Hepatic stellate cell (primary cell): ENCODE results near the gene GNA14.
"Not testable (repeated sequence)": the region's sequence is repeated elsewhere in the genome, so short reads cannot be mapped to it uniquely, and the experiment has no call there.

ENCODE experiments used
- DNase-seq: peaks from one replicate; pipeline ENCODE4 v3.0.0; 2011; ENCODE audit warnings: low spot score

Gene GNA14

DNA sequence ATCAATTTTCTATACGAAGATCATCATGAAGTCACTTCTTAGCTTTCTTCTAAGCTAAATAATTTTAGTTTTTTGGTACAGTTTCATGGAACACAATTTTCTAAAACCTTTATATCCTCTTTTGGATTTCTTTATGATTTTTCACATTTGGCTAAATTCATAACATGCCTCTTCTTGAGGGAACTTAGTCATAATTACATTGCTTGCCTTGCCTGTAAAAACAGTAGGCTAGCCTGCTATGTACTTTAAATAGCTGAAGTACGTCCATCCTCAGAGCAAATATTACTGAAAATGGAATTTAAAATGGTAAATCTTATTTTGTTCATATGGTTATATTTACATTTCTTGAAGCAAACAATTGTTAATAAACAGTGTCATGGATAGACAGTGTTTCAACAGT is 245.8 kb downstream of the GNA14 start:
- peak; percentile 31 for DNase-seq

DNA sequence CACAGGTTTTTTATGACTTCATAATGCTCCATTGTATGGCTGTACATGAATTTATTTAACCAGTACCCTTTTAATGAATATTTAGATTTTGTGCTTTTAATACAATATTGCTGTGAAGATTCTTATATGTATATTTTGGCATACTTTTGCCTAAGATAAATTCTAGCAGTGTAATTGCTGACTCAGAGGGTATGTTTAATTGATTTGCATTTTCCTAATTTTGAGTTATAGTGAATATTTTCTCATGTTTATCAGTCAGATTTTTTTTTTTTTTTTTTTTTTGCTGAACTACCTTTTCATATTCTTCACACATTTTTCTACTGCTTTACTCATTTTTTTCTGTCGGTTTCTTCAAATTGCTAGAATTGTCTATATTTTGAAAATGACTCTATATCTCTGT is 248.2 kb downstream of the GNA14 start:
- no peak for DNase-seq

DNA sequence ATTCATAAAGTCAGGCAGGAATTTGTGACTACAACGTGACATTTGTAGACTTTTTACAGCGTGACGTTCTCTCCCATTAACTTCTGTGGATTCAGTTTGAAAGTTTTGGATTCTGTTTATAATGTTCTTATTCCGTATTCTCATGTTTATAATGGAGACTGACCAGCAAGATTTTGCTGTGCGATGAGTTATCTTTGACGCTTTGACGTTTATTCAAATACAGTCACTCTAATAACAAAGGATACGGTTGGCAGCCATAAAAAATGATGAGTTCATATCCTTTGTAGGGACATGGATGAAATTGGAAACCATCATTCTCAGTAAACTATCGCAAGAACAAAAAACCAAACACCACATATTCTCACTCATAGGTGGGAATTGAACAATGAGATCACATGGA is 249.5 kb downstream of the GNA14 start:
- not testable (repeated sequence) for DNase-seq

DNA sequence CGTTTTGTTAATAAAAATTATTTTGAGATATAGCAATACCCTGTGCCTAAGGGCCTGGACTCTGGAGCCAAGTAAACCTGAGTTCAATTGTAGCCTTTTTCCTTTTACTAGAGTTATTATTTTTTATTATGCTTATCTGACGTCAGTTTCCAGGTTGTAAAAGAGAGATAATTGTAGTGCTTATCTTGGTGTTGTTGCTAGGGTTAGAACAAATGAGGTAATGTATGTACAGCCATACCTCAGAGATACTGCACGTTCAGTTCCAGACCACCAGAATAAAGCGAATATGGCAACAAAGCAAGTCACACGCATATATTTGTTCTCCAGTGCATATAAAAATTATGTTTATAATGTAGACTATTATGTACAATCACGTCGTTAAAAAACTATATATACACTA is 255.8 kb downstream of the GNA14 start:
- DNase-seq = no peak

DNA sequence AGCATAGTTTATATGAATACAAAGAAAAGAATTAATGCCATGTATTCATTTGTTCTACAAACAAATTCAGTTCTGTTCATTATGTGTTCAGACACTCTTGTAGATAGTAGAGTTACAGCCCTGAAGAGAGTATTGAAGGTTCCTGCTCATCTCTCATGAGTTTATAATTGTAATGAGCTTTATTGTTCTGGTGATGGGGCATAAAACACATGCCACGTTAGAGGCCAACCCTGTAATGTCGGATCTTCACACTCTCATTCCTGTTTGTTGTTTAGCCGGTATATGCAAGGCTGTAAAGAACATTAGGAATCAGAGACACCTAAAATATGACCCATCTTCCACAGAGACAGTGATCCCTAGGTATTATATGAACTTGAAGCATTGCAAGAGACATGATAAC is 256.3 kb downstream of the GNA14 start:
- no peak for DNase-seq

DNA sequence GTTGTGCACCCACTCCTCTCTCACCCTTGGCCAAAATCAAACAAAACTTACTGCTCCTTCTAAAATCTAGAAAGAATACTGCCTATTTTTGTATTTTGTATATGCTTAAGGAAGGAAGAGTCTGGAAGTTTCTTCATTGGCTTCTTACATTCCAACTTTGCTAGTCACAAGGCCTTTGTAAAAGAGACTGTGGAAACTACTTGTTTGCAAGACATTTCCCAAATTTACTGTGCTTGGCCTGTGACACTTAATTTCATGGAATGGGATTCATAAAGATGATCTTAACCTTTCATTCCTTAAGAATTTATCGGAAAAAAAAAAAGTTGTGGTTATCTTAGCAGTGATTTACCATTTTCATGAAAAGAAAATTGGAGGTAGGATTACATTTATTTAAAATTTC is 261.9 kb downstream of the GNA14 start:
- no peak for DNase-seq

DNA sequence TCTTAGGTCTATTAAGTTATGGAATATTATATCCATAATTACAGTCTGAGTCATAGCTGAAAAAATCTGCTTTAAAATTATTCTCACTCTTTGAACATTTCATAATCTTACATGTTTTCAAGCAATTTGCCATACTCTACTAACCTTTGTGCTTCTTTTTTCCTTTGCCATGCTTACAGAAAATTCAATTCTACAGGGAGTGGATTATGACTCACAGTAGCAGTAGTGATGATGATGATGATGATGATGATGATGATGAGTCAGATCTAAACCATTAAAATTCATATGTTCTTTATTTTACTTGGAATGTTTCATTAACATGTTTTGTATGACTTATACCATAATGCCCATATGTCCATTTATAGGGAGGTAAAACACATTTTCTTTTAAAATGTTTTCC is 263.7 kb downstream of the GNA14 start:
- DNase-seq = peak; percentile 24

DNA sequence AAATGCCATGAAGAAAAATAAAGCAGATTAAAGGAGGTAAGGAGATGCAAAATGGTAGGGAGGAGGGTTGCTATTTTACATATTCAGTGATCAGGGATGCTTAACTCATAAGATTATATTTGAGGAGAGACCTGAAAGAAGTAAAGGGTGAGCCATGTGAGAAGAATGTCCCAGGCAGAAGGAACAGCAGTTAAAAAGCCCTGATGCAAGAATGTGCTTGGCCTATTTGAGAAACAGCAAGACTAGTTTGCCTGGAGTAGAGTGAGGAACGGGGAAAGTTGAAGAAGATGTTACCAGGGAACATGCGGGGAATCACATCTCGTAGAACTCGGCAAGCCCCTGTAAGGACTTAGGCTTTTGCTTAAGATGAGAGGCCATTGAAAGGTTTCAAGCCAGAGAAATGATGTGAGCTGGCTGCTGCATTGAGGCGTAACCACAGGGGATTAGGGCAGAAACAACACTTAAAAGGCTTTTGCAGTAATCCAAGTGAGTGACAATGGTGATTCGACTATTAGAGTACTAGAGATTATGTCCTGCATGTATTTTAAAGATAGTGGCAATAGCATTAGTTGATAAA is 272.1 kb downstream of the GNA14 start:
- no peak for DNase-seq

DNA sequence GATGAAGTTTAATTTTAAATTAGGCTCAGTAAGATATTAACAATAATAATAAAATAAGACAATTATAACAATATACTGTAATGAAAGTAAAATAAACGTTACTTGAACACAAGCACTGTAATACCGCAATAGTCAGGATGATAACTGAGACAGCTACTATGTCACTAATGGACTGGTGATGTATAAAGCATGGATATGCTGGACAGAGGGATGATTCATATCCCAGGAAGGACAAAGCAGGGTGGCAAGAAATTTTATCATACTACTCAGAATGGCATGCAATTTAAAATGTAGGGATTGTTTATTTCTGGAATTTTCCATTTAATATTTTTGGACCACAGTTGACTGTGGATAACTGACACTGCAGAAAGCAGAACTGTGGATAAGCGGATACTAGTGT is 273.9 kb downstream of the GNA14 start:
- DNase-seq = peak; percentile 31
